ENCODE data around the gene PSME4.

DNA sequence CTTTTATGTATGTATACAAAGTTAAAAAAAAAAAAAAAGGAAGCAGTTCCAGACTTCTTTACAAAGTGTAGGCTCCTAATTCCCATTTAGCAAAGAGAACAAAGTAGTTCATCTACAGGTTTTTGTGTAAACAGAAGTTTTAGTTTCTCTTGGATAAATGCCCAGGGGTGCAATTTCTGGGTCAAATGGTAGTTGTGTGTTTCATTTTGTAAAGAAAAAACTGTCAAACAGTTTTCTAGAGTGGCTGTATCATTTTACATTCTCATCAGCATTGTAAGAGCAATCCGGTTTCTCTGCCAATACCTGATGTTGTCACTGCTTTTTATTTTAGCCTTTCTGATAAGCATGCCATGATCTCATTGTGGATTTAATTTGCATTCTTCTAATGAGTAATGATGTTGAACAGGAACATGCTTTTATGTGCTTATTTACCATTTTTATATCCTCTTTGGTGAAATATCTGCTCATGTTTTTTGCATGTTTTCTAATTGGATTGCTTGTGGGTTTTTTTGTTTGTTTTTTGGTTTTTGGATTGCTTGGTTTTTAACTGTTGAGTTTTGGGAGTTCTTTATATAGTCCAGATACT is 16.6 kb upstream of the PSME4 start:
- TF ChIP-seq POLR2A (IDR thresholded peaks at IDR 0.05; ENCODE audit: low read length) (no peak), GATA1 (IDR thresholded peaks at IDR 0.05; ENCODE audit: low read depth, low read length) (no peak)

Measured in erythroblast (primary cell).